ENCODE measurements around the gene VRK1.

GRCh38 chr14:96888593-96888992 is 91.4 kb downstream of the VRK1 start:
- TF ChIP-seq MAFK (IDR thresholded peaks at IDR 0.05; ENCODE audit: low read depth, low read length) (no peak), CTCF (conservative IDR thresholded peaks at IDR 0.05; ENCODE audit: low read depth, low read length) (no peak), SMC3 (IDR thresholded peaks at IDR 0.05; ENCODE audit: low read depth, low read length) (no peak), POLR2A (IDR thresholded peaks at IDR 0.05; ENCODE audit: low read depth, low read length) (no peak)
